ENCODE data around the gene HDLBP. TPM values are rescaled to one million over a fixed set of nuclear protein-coding genes. Genes with fewer than 3 reads are reported as not detected.
A peak's percentile ranks its signal among the peaks of the same experiment; 100 is the strongest.

The HDLBP gene
- total RNA-seq, 2 donors from 2014 or later = 390 to 417 TPM

DNA sequence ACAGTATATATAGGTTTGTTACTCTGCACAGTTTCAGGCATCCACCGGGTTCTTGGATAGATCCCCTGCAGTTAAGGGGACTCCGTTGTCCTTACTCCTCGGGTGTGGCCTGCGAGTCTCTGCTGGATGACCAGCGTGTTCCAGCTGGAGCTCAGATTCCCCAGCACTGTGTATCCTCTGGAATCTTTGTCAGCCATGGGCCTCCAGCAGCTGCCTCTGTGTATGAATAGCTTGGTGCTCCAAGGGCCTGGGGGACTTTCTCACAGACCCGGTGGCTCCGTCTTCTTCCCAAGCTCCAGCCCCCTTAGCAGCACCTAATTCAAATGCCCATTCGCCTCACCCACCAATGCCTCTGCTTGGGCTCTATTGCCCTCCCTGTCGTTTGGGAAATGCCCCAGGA lies 120.7 kb downstream of the HDLBP start:
- ATAC-seq = no peak
- intact Hi-C loops (cut with DNase I, micrococcal nuclease) = no loop called here

DNA sequence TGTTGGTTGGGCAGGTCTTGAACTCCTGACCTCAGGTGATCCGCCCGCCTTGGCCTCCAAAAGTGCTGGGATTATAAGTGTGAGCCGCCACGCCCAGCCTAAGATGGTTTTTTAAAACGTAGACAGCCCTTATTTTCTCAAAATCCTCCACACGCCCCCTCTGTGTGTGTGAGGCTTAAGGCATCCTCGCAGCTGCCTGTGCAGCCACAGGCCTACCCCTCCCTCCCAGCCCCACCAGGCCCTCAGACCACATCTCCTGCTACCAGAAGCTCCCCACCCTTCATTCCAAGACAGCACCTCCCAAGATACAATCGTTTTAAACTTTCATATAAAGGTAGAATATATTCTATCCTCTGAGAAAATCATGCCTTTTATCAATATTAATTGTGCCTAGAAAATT lies 122.2 kb downstream of the HDLBP start:
- DNase-seq = peak in 1 of 2 donors; percentile 1
- no peak for ATAC-seq
- intact Hi-C loops (cut with DNase I, micrococcal nuclease) = no loop called here

More for the DNA sequence above, 120.7 kb downstream of the HDLBP start:
- DNase-seq = peak in 1 of 2 donors; percentile 8

DNA sequence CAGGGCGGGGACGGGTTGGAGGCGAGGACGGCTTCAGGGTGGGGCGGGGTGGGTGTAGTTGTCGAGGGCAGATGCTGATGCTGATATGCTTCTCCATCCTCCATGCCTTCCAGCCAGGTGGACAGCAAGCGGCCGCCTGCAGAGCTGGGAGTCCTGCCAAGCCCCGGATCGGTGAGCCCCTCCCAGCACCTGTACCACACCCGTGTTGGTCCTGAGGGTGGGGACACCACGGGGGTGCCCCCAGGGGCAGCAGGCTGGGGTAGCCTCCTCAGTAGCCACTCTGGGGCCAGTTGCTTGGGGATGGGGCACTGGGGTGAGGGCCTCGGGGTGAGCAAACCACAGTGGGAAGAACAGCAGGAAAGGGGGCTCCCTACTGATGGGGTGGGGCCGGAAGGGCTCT lies 124.4 kb downstream of the HDLBP start:
- intact Hi-C loops (cut with DNase I, micrococcal nuclease) = no loop called here
- DNase-seq = peak; percentile 58 to 63

DNA sequence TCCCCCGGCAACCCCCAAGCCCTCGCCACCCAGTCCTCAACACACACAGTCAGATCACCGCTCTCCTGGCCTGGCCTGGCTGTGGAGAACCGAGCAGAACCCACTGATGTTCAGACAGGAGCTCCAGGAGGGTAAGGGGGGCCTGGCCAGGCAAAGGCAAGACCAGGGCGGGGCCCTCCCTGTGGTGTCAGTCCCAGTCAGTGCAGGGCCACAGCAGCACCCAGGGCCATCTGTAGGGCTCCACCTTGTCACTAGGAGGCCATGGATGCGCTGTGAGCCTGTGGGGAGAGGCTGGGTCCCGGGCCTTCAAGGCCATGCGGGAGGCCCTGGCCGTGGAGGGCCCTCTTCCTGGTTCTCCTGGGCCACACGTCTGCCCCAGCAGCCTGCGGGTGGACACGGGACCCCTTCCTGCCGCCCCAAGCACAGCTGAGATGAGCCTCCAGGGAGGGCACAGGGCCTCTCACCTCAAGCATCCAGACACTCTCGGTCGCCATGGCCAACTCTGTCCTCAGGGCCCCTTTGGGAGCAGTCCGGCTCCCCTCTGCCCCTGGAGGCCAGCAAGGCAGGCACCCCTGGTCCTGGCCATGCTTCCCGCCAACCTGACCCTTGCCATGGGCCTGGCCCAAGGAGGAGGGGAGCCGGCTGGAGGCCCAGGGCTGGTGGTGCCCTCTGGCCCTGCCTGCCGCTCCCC lies 125.0 kb downstream of the HDLBP start:
- ATAC-seq (peak; percentile 47), DNase-seq (peak; percentile 29 to 31)
- intact Hi-C loops (cut with DNase I, micrococcal nuclease) = no loop called here

More for the DNA sequence above, 124.4 kb downstream of the HDLBP start:
- ATAC-seq = peak; percentile 66

DNA sequence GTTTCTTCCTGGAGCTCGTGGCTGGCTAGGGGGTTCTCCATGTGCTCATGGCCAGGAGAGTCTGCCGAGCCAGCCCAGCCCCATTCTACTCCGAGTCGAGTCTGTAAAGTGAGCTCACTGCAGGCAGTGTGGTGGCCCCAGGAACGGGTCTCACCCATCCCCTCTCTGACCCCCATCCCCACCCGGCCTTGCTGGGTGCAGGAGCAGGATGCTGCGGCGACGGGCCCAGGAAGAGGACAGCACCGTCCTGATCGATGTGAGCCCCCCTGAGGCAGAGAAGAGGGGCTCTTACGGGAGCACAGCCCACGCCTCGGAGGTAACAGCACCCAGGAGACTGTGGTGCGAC lies 125.6 kb downstream of the HDLBP start:
- ATAC-seq (no peak), DNase-seq (peak in 1 of 2 donors; percentile 21)

DNA sequence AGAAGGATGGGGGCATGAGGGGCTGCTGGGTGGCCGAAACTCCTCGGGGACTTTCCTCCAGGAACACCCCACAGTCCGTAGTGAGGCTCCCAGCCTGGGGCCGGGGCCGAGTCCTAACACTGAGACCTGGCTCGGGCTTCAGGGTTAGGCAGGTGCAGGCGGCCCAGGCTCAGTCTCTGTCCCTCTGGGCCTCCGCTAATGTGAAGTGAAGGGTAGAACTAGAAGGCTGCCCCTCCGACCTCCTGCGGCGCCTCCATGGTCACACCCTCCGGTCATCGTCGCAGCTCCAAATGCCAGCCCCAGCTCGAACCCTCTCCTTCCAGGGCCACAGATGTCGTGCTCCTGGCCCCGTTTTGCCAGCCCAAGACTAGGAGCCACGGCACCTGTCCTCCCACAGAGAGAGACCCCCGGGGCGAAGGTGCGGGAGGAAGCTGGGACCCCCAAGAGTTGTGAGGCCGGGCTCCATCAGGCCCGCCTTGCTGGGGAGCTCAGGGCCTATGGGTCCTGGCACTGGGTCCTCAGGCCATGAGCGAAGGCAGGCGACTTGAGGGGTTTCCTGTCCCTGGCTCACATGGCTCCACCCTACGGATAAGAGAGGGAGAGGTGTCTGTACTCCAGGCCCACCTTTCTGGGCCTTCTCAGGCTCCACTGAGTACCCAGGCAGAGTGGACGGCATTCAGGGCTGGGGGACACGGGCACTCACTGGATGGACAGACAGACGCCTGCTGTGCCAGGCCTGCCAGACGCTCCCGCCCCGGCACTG lies 126.2 kb downstream of the HDLBP start:
- intact Hi-C loops (cut with DNase I, micrococcal nuclease) = no loop called here
- DNase-seq (peak in 1 of 2 donors; percentile 22), ATAC-seq (no peak)

More for the DNA sequence above, 125.6 kb downstream of the HDLBP start:
- intact Hi-C loops (cut with DNase I, micrococcal nuclease) = no loop called here

DNA sequence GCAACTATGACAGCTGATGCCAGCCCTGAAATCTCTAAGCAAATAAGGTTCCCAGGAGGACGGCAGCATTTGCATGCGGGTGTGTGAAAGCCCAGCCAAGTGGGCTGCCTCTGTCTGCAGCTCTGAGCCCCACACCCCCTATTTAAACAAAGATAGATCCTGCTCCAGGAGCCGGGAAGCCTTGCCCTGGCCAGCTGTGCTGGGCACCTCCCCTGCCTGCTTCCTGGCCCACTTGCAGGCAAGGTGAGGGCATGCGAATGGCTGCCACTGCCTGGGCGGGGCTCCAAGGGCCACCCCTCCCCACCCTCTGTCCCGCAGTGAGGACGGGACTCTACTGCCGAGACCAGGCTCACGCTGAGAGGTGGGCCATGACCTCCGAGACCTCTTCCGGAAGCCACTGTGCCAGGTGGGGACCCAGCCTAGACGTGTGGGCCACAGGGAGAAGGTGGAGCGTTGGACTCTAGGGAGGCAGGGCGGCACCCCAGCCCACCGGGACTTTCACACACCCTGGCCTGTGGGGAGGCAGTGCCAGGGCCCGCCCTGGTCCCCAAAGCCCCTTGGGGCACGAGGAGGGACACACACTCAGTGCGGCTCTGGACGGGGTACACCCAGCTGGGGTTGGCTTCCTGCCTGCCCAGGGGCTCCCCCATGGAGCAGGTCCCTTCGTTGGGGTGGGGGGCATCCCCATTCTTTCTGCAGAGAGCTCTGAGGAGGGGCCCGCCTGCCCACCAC lies 126.9 kb downstream of the HDLBP start, which contains the start of gene ANO7:
TSS of gene ANO7 (plus strand) at position 317 of the 732 bp plus-strand sequence. CDS start 1,387 bp downstream, outside the sequence.
- ATAC-seq = peak; percentile 82
- peak; percentile 71 to 74 for DNase-seq
- intact Hi-C loops (cut with DNase I, micrococcal nuclease) = no loop called here

DNA sequence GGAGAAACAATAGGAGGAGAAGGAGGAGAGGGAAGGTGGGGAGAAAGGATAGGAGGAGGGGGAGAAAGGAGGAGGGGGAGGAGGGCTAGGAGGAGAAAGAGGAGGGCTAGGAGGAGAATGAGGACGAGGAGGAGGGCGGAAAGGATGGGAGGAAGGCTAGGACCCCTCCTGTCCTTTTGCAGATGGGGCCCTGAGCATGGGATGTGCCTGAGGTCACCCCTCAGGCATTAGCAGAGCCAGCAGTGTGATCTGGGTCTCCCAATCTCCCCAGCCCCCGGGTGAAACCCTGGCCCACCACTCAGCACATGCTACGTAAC lies 127.6 kb downstream of the HDLBP start:
- ATAC-seq (no peak), DNase-seq (no peak)
- intact Hi-C loops (cut with DNase I, micrococcal nuclease) = no loop called here

DNA sequence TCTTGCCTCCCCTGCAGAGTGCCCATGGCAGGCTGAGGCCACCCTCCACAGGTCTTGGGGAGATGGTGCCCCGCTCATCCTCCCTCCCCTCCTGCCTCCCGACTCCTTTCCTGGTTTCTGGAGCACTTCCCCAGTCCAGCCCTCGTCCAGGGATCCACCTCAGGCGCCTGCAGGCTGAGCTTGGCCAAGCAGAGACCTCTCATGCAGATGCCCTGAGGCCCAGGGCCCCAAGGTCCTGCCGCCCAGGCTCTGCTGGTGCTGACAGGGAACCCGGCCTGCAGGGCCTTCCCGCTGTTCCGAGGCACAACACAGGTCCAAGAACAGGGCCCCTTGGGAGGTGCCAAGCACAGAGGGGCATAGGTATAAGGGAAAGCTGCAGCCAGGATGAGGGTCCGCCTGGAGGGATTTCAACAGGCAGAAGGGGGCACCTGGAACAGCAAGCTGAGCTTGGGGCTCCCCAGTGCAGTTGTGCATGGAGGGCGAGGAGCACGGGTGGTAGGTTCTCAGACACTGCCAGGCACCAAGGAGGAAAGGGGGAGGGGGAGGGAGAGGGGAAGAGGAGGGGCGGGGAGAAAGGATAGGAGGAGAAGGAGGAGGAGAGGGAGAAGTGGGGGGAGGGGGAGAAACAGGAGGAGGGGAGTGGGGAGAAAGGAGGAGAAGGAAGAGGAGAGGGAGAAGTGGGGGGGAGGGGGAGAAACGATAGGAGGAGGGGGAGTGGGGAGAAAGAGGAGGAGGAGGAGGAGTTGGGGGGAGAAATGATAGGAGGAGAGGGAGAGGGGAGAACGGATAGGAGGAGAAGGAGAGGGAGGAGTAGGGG lies 128.2 kb downstream of the HDLBP start:
- DNase-seq (peak in 1 of 2 donors; percentile 22), ATAC-seq (no peak)
- intact Hi-C loops (cut with DNase I, micrococcal nuclease) = no loop called here

DNA sequence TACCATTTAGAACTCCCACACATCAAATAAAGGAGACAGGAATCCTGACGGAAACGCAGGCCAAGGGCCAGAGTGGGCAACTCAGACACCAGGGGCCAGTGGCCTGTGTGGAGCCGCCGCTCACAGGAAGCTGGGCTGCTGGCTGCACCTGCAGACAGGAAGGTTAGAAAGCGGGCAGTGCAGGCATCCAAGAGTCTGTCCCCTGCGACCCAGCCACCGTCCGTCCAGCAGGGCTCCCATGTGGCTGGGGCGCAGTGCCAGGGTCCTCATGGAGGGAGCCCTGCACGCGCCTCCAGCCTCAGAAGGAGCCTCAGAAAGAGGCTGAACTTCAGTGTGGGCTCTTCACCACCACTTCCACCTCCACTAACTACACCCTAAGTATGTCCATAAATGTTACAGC lies 129.5 kb downstream of the HDLBP start:
- peak in 1 of 2 donors; percentile 16 for DNase-seq
- intact Hi-C loops (cut with DNase I, micrococcal nuclease) = no loop called here
- ATAC-seq = no peak

DNA sequence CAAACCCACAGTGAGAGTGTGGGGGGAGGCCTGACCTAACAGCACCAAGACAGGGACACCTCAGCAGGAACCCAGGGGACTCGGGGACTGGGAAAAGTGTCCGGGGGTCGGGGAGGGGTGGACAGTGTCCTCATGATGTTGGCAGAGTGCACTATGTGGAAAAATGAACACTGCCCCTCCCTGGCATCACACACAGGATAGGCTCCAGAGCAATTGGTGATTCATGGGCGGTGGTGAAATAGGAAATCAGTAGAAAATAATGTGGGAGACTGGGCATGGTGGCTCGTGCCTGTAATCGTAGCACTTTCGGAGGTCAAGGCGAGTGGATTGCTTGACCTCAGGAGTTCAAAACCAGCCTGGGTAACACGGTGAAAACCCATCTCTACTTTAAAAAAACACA lies 130.6 kb downstream of the HDLBP start:
- intact Hi-C loops (cut with DNase I, micrococcal nuclease) = no loop called here
- peak in 1 of 2 donors; percentile 5 for DNase-seq
- ATAC-seq = no peak

DNA sequence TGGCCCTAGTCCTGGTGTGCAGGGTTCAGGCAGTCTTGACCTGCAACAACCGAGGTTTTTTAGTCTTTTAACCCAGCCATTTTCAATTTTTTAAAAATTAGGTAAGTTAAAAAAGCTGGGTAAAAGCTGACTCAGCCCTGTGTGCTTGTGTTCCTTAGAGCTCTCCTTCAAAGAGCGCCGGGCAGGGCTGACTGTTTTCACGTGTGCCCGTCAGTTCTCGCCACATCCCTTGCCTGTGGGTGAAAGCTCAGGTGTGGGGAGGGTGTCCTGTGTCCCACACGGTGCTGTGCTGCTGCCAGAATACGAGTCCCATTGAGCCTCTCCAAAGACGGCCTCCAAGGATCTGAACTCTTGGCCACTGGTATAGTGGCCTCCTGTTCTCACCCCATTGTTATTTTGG lies 132.3 kb downstream of the HDLBP start:
- DNase-seq (peak in 1 of 2 donors; percentile 12), ATAC-seq (no peak)
- intact Hi-C loops (cut with DNase I, micrococcal nuclease) = no loop called here

DNA sequence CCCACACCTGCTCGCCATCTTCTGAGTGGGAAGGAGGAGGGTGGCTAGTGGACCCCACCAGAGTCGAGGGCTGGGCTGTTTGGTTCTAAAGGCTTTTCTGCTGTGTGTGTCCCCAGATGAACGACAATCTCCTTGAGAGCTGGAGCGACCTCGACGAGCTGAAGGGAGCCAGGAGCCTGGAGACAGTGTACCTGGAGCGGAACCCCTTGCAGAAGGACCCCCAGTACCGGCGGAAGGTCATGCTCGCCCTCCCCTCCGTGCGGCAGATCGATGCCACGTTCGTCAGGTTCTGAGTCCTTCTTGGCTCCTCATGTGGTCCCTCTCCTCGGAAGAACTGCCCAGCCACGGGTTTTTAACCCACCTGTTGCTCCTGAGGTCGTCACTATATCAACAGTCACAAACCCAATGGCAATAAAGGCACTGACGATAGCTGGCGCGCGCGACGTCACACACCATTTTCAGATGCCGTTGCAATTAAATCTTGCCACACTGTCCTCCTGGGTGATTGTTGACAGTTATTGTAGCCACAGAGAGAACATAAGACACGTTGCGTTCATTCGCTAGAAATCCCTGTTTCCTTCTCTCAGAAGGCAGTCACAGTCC lies 132.8 kb downstream of the HDLBP start:
- ATAC-seq = no peak
- intact Hi-C loops (cut with DNase I, micrococcal nuclease) = no loop called here
- peak in 1 of 2 donors; percentile 14 for DNase-seq

DNA sequence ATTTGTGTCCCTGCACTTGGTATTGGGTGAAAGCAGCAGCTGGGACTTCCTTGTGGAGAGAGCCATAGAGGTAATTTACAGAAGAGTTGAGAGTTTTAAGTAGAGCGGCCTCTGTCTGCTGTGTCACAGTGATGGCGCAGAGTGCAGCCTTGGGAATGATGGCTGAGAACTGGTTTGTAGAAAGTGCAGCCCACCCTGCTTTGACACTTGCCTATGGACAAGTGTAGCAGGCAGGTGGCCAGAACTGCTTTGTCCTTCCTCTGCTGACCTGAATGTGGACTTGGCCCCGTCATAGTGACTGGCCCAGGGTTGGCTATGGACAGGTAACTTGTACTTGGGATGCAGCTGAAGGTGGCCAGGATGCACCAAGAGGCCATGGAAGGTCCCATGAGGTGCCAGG lies 133.3 kb downstream of the HDLBP start:
- ATAC-seq = no peak
- intact Hi-C loops (cut with DNase I, micrococcal nuclease) = no loop called here
- DNase-seq = peak in 1 of 2 donors; percentile 13

DNA sequence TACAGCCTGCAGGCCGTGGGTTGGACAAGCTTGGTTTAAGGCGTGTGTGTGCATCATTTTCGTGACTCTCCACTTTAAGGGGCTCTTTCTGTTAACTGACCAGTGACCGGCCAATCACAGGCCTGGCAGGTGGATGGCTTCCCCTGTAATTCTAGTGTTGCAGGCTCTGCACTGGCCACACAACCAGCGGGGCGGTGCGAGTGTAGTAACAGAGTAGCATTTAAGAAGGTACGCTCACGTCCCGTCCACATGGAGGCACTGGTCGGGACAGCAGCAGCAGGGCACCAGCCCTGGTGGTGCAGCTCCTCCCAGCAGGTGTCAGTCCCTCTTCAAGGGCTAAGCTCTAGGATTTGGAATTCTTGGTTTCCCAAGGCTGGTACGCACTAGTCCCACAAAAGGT lies 135.0 kb downstream of the HDLBP start:
- intact Hi-C loops (cut with DNase I, micrococcal nuclease) = no loop called here
- DNase-seq = peak in 1 of 2 donors; percentile 12
- ATAC-seq = no peak

DNA sequence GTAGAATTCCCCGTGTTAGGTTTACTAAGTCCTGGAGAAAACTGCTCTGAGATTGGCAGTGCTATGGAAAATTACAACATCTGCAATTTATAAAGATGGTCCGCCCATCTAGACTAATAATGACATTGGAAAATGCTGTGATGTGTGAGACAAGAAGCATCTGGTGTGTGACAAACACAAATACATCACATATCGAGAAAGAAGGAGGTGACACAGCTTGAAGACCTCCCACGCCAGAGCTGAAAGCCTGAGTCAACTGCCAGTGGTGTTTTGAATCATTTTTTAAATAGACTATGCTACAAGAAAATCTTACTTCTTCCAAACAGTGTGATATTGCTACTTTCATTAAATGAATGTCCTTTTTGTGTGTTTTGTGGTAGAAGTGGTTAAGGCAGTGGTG lies 135.6 kb downstream of the HDLBP start:
- DNase-seq = no peak
- no peak for ATAC-seq

DNA sequence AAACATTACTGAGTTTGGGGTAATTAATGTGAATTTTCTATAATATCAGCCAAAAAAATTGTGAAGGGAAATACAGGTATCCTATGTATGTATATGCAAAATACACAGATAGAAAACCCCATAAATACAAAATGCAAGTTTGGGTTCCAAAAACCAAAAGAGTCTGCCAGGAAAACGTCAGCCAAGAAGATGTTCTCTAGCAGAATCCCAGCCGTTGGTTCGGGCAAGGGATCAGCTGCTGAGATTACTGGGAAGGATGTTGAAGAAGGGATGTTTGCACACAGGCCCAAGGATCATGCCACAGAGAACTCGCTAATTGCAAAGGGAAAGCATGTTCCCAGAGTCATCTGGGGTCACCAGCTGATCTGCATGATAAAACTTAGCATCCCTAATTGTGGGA lies 136.5 kb downstream of the HDLBP start:
- ATAC-seq (no peak), DNase-seq (no peak)
- intact Hi-C loops (cut with DNase I, micrococcal nuclease) = no loop called here

More for the DNA sequence above, 135.6 kb downstream of the HDLBP start:
- intact Hi-C loops (cut with DNase I, micrococcal nuclease) = no loop called here

DNA sequence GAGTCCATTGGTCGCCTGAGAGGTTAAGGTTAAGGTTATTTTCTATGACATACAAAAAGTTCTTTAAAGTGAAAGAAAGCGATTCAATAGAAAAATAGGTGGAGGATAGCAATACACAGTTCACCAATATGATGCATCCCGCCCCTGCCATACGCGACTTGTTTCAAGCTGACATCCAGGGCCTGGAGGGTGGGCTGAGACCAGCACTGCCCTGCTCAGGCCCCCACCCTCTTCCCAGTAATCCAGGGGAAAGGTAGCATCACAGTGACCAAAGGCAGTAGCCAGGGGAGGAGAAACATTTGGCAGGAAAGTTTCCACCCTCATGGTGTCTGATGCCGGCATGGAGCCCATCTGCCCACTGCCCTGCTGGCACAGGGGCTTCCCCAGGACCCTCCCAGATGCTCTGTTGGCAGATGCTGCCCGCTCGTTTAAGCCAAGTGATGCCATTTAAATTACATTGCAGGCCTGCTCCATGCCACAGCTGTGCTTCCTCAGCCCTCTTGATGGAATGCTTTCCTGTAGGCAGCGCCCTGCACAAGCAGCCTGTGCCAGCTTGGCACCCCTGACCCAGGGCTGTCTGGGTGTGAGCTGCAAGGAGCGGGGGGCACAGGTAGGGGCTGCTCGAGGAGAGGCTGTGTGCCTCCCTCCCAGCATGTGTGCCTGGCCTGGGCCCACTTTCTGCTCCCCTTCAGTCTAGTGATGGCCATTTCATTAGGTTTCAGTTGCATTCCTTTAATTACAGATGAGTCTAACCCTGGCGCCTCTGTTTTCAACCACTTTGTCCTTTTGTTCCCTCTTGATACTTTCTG lies 137.7 kb downstream of the HDLBP start:
- intact Hi-C loops (cut with DNase I, micrococcal nuclease) = no loop called here
- ATAC-seq (no peak), DNase-seq (no peak)
